K562 (cell line): ENCODE data around the gene NSUN2. TPM values are rescaled to one million over a fixed set of nuclear protein-coding genes. Genes with fewer than 3 reads are reported as not detected.
A peak's percentile ranks its signal among the peaks of the same experiment; 100 is the strongest.

Experiments
- ATAC-seq: fragments of 200-7000 bp; cut with Tn5 transposase; 3 replicates; pipeline ENCODE4 v1.9.1; 2020; ENCODE audit warnings: moderate library complexity
- BruUV-seq: library from RNA; stranded (reverse); fragments of 400-500 nt; replicated peaks from 2 replicates; lab custom pipeline; 2021; lab: Mats Ljungman, UMichigan
- CTCF ChIA-PET: fragments of 300-600 bp; formaldehyde crosslinking; extraction: SDS; loops from one replicate; lab custom pipeline; 2021; ENCODE audit warnings: low intra/inter-chr PET ratio; lab: Yijun Ruan, JAX
- POLR2A ChIA-PET: fragments of 300-600, 350-650 bp; sonication (Branson Sonifier 250); formaldehyde crosslinking; extraction: SDS; loops from one replicate; lab custom pipeline; 2021; ENCODE audit warnings: antibody characterized with exemption, inconsistent platforms; lab: Yijun Ruan, JAX
- DNase-seq, 4 experiments: peaks; one replicate each; pipeline versions ENCODE4 v3.0.0 to v3.0.0-alpha.2; 2011 to 2018; ENCODE audit warnings: low spot score in 3 of 4, mixed read lengths in 3 of 4; ENCODE audit errors: extremely low read depth in 1 of 4
- FAIRE-seq: peaks from 2 replicates; lab custom pipeline; 2011; peaks lifted over from hg19 to GRCh38; lab: Jason Lieb, UNC
- H2AFZ ChIP-seq: 2 replicates; pipeline ENCODE4 v1.6.0; 2011; ENCODE audit warnings: low read depth, low read length, control low read depth, inconsistent platforms
- H3K27ac ChIP-seq: fragments of 200-600 bp; 3 replicates; pipeline ENCODE4 v1.8.0; 2011; ENCODE audit warnings: low read depth, mild to moderate bottlenecking, control low read depth, inconsistent platforms, low read length, moderate library complexity, mixed read lengths; ENCODE audit errors: extremely low read depth
- H3K27me3 ChIP-seq, 2 experiments: fragments of 300-600 bp in 1 of 2; 2 replicates in 1 of 2; 3 replicates in 1 of 2; pipeline versions ENCODE4 v1.6.0 to v1.8.0; 2011; ENCODE audit warnings: inconsistent platforms in 2 of 2, low read length in 2 of 2, mild to moderate bottlenecking in 1 of 2, mixed read lengths in 1 of 2, moderate library complexity in 1 of 2; ENCODE audit not compliant: control insufficient read depth in 2 of 2, insufficient read depth in 2 of 2
- H3K36me3 ChIP-seq: fragments of 300-600 bp; 3 replicates; pipeline ENCODE4 v1.8.0; 2011; ENCODE audit warnings: mild to moderate bottlenecking, low read length, inconsistent platforms; ENCODE audit not compliant: control insufficient read depth, insufficient read depth
- H3K4me1 ChIP-seq, 2 experiments: fragments of 200-600 bp in 1 of 2; replicated peaks in 1 of 2; 2 replicates in 1 of 2; 3 replicates in 1 of 2; pipeline versions ENCODE4 v1.5.1 to v1.8.0; 2011; ENCODE audit warnings: inconsistent platforms in 2 of 2, low read length in 2 of 2, mild to moderate bottlenecking in 1 of 2, mixed read lengths in 1 of 2, moderate library complexity in 1 of 2; ENCODE audit not compliant: control insufficient read depth in 2 of 2, insufficient read depth in 2 of 2
- H3K4me2 ChIP-seq: 2 replicates; pipeline ENCODE4 v1.6.1; 2011; ENCODE audit warnings: low read length, control low read depth, inconsistent platforms, mixed read lengths; ENCODE audit not compliant: insufficient read depth
- H3K4me3 ChIP-seq: fragments of 200-600 bp; sonication (generic), shearing (Covaris generic); 2 replicates; pipeline ENCODE4 v1.5.1; 2016; ENCODE audit warnings: control low read depth, inconsistent platforms
- H3K79me2 ChIP-seq: fragments of 200-600 bp; 3 replicates; pipeline ENCODE4 v1.8.0; 2011; ENCODE audit warnings: low read length, inconsistent platforms; ENCODE audit not compliant: control insufficient read depth, insufficient read depth
- H3K9ac ChIP-seq, 2 experiments: 2 replicates each; pipeline versions ENCODE4 v1.6.0 to v1.6.1; 2011; ENCODE audit warnings: low read depth in 2 of 2, low read length in 2 of 2, control low read depth in 1 of 2, inconsistent platforms in 1 of 2, mild to moderate bottlenecking in 1 of 2, mixed read lengths in 1 of 2; ENCODE audit not compliant: insufficient read depth in 1 of 2
- H3K9me1 ChIP-seq: one replicate; pipeline ENCODE4 v1.6.0; 2011; ENCODE audit warnings: inconsistent platforms, mild to moderate bottlenecking, low read length, moderate library complexity; ENCODE audit not compliant: control insufficient read depth, insufficient read depth
- H3K9me3 ChIP-seq: replicated peaks from 2 replicates; pipeline ENCODE4 v1.5.1; 2011; ENCODE audit warnings: low read depth, low read length, inconsistent platforms; ENCODE audit not compliant: control insufficient read depth, insufficient read depth
- H4K20me1 ChIP-seq: replicated peaks from 2 replicates; pipeline ENCODE4 v1.6.1; 2011; ENCODE audit warnings: low read length, inconsistent platforms, mixed read lengths; ENCODE audit not compliant: control insufficient read depth, insufficient read depth
- ARID1B ChIP-seq: fragments of 450-650 bp; IDR thresholded peaks from 2 replicates; pipeline ENCODE4 v1.6.1; 2016; ENCODE audit warnings: antibody characterized with exemption, mild to moderate bottlenecking, inconsistent platforms
- CBFA2T2 ChIP-seq: fragments of 450-650 bp; conservative IDR thresholded peaks from 2 replicates; pipeline ENCODE4 v1.6.1; 2017; ENCODE audit warnings: mild to moderate bottlenecking
- CBFA2T3 ChIP-seq: fragments of 450-650 bp; IDR thresholded peaks from 2 replicates; pipeline ENCODE4 v1.6.1; 2017
- COPS2 ChIP-seq: fragments of 450-650 bp; conservative IDR thresholded peaks from 2 replicates; pipeline ENCODE4 v1.6.1; 2016; ENCODE audit warnings: mild to moderate bottlenecking, moderate library complexity
- FOS ChIP-seq: IDR thresholded peaks from 3 replicates; pipeline ENCODE4 v1.6.1; 2011; ENCODE audit not compliant: insufficient read length; ENCODE audit errors: extremely low read depth
- GATA2 ChIP-seq: sonication (generic); formaldehyde crosslinking; IDR thresholded peaks from 2 replicates; pipeline ENCODE4 v1.4.0; 2020; ENCODE audit warnings: mild to moderate bottlenecking, missing genetic modification reagents
- LCOR ChIP-seq: sonication (generic); formaldehyde crosslinking; IDR thresholded peaks from 2 replicates; pipeline ENCODE4 v1.8.0; 2022; ENCODE audit warnings: mild to moderate bottlenecking, missing genetic modification reagents
- MEIS2 ChIP-seq: fragments of 450-650 bp; IDR thresholded peaks from 2 replicates; pipeline ENCODE4 v1.6.1; 2014; ENCODE audit warnings: mild to moderate bottlenecking; ENCODE audit not compliant: partially characterized antibody
- MIER1 ChIP-seq: fragments of 450-650 bp; IDR thresholded peaks from 2 replicates; pipeline ENCODE4 v1.6.1; 2016; ENCODE audit warnings: antibody characterized with exemption, mild to moderate bottlenecking, low read depth
- MTA3 ChIP-seq: fragments of 450-650 bp; formaldehyde crosslinking; IDR thresholded peaks from 2 replicates; pipeline ENCODE4 v1.6.1; 2017; ENCODE audit warnings: mild to moderate bottlenecking, borderline replicate concordance
- RBBP5 ChIP-seq: fragments of 200-600 bp; sonication (generic); IDR thresholded peaks from 2 replicates; pipeline ENCODE4 v1.6.1; 2012; ENCODE audit warnings: borderline replicate concordance, mild to moderate bottlenecking, low read length, control low read depth, inconsistent platforms; ENCODE audit not compliant: insufficient read depth, poor library complexity, severe bottlenecking
- SIN3A ChIP-seq, 2 experiments: fragments of 150-350 bp in 1 of 2; IDR thresholded peaks; 2 replicates each; pipeline ENCODE4 v1.6.1; 2011 to 2016; ENCODE audit warnings: borderline replicate concordance in 2 of 2, low read depth in 2 of 2, low read length in 2 of 2, mild to moderate bottlenecking in 2 of 2, moderate library complexity in 2 of 2; ENCODE audit not compliant: control insufficient read depth in 1 of 2
- SMAD4 ChIP-seq: fragments of 250-450 bp; sonication (Bioruptor Pico); conservative IDR thresholded peaks from 2 replicates; pipeline ENCODE4 v1.8.0; 2021; ENCODE audit warnings: inconsistent platforms, mild to moderate bottlenecking, moderate library complexity
- SMARCA5 ChIP-seq: fragments of 450-650 bp; IDR thresholded peaks from 2 replicates; pipeline ENCODE4 v1.6.1; 2016
- TAL1 ChIP-seq: fragments of 450-650 bp; IDR thresholded peaks from 2 replicates; pipeline ENCODE4 v1.6.1; 2016; ENCODE audit warnings: mild to moderate bottlenecking
- TCF3 ChIP-seq: sonication (generic); formaldehyde crosslinking; IDR thresholded peaks from 2 replicates; pipeline ENCODE4 v1.4.0; 2020; ENCODE audit warnings: mild to moderate bottlenecking, missing genetic modification reagents
- ZNF830 ChIP-seq: fragments of 250-450 bp; sonication (Bioruptor Pico); IDR thresholded peaks from 2 replicates; pipeline ENCODE4 v1.5.0; 2021; ENCODE audit warnings: mild to moderate bottlenecking
- WGBS: fragments of 100-300 bp; shearing (Covaris generic); methylation state at CpG from one replicate; pipeline ENCODE4 v1.1.6; 2016; ENCODE audit warnings: low coverage, mixed read lengths; ENCODE audit not compliant: insufficient coverage; ENCODE audit errors: missing lambda C conversion rate; 5-methylcytosine and 5-hydroxymethylcytosine counted together
- in situ Hi-C: fragments of 300-500 bp; cut with MboI; formaldehyde crosslinking; loops from 4 replicates; pipeline ENCODE4 v1.15.0; 2018; ENCODE audit warnings: inconsistent platforms, mixed read lengths
- intact Hi-C: fragments of 100-400 bp; cut with micrococcal nuclease; formaldehyde crosslinking; loops from 2 replicates; pipeline ENCODE4 v1.14.2; 2022
- polyA plus RNA-seq, 8 experiments: library from polyadenylated mRNA; depleted of rRNA in 4 of 8; stranded (reverse) in 5 of 8; unstranded in 3 of 8; fragments of >200 nt; fragmentation: Nextera tagmentation in 2 of 8; fragmentation: Illumina TruSeq in 1 of 8; extraction: Ambion mirVana in 2 of 8; extraction: Trizol in 1 of 8; gene quantifications; 2 replicates each; pipeline versions ENCODE4 v1.2.1 to v1.2.3, GENCODE V29; 2011 to 2014; ENCODE audit warnings: inconsistent platforms in 1 of 8, missing spikeins in 1 of 8
- total RNA-seq, 7 experiments: library from RNA; depleted of rRNA in 6 of 7; stranded (reverse); fragments of >200 nt in 6 of 7; fragmentation: Illumina TruSeq in 2 of 7; extraction: Trizol in 2 of 7; gene quantifications; 2 replicates each; pipeline versions ENCODE4 v1.2.1 to v1.2.3, GENCODE V29; 2011 to 2021; ENCODE audit warnings: low replicate concordance in 1 of 7

NSUN2 gene
- total and polyA plus RNA-seq, 9 of the 15 experiments (the other 6 are each of a cell fraction or from before 2014, with no cell fraction given): 9.2 to 167 (median 127) TPM

- H3K79me2 ChIP-seq: no peaks in the 10 kb centered on the region
- peaks cover 0 to 4% of the 10 kb centered on the region in 2 experiments; a peak in 2 of 5 replicates for H3K4me1 ChIP-seq
- no peak overlapping the region for H3K27ac ChIP-seq
- POLR2A ChIA-PET: no interaction called here
- peak; percentile 74 for ATAC-seq
- no peak overlapping the region for H3K4me2 ChIP-seq
- peaks cover under 1 to 5% of the 10 kb centered on the region in 2 experiments; a peak in 2 of 5 replicates for H3K27me3 ChIP-seq
- H3K9me3 ChIP-seq: no peaks in the 10 kb centered on the region
- no peaks in the 10 kb centered on the region for H4K20me1 ChIP-seq
- no peak for FAIRE-seq
- H3K9me1 ChIP-seq: no peaks in the 10 kb centered on the region
- intact Hi-C loops (no loop called here), in situ Hi-C loops (no loop called here)
- CTCF ChIA-PET: no interaction called here
- BruUV-seq: no TSS peak
- H2AFZ ChIP-seq: no peak overlapping the region
- peak in 1 of 4 experiments; percentile 28 for DNase-seq
- H3K4me3 ChIP-seq: no peak overlapping the region
- H3K9ac ChIP-seq: 0 out of 4 replicates have a peak overlapping the region, but pooled peaks of 1 of the 2 experiments have one; percentile 45
- WGBS: 42% methylated on average over 12 of the region's 12 CpGs
- H3K36me3 ChIP-seq: peaks cover 9% of the 10 kb centered on the region; the same call in 1 of the 3 replicates
- TF ChIP-seq SIN3A (IDR thresholded peaks at IDR 0.05; ENCODE audit: borderline replicate concordance in 2 of 2, control insufficient read depth in 1 of 2, low read depth in 2 of 2, low read length in 2 of 2) (0 out of 4 replicates have a peak, but pooled peaks of 1 of the 2 experiments have one; percentile 25), LCOR (CRISPR knock-in tag) (no peak), SMAD4 (0 out of 2 replicates have a peak, but pooled peaks have one; percentile 38), FOS (no peak), RBBP5 (no peak), TCF3 (peak; percentile 40; the same call in 1 of the 2 replicates), ARID1B (0 out of 2 replicates have a peak, but pooled peaks have one; percentile 29), CBFA2T2 (peak; percentile 26), ZNF830 (CRISPR knock-in tag) (no peak), MTA3 (no peak), MIER1 (peak; percentile 87), CBFA2T3 (peak; percentile 57), MEIS2 (peak; percentile 8), GATA2 (peak; percentile 31; the same call in 1 of the 2 replicates), SMARCA5 (no peak), TAL1 (0 out of 2 replicates have a peak, but pooled peaks have one; percentile 26), COPS2 (no peak)
These were observed 41.1 kb downstream of the NSUN2 start for GRCh38 chr5:6591671-6592288.
